Measurements from ENCODE around the gene HINT3.
"Not testable (repeated sequence)": the region's sequence is repeated elsewhere in the genome, so short reads cannot be mapped to it uniquely, and the experiment has no call there.

GRCh38 chr6:125935520-125935919, 21.1 kb upstream of the HINT3 start:
- not testable (repeated sequence) for TF ChIP-seq POLR2A (IDR thresholded peaks at IDR 0.05; ENCODE audit: low read depth, low read length); TAF1 (IDR thresholded peaks at IDR 0.05; ENCODE audit: low read depth, low read length); POLR2AphosphoS5 (IDR thresholded peaks at IDR 0.05; ENCODE audit: low read depth, low read length); SPI1 (IDR thresholded peaks at IDR 0.05; ENCODE audit: low read depth, low read length); PAX5 (IDR thresholded peaks at IDR 0.05; ENCODE audit: insufficient read depth, low read length, severe bottlenecking); POU2F2 (IDR thresholded peaks at IDR 0.05; ENCODE audit: low read depth, low read length)

Measured in GM12891 (cell line).